Endodermal cell (in vitro differentiated cells): ENCODE measurements around the gene GINS1. TPM values are rescaled to one million over a fixed set of nuclear protein-coding genes. Genes with fewer than 3 reads are reported as not detected.
A peak's percentile ranks its signal among the peaks of the same experiment; 100 is the strongest.

ENCODE experiments used
- DNase-seq: peaks from one replicate; pipeline ENCODE4 v3.0.0-alpha.2; 2017
- H3K27ac ChIP-seq: 2 replicates; pipeline ENCODE4 v1.5.1; 2013; ENCODE audit warnings: mild to moderate bottlenecking, low read depth, low read length, moderate library complexity
- H3K27me3 ChIP-seq: 2 replicates; pipeline ENCODE4 v1.6.1; 2013; ENCODE audit warnings: mild to moderate bottlenecking, low read length, moderate library complexity; ENCODE audit not compliant: insufficient read depth, control insufficient read depth, poor library complexity, severe bottlenecking
- H3K36me3 ChIP-seq: 2 replicates; pipeline ENCODE4 v1.7.0; 2013; ENCODE audit warnings: mild to moderate bottlenecking, low read length, moderate library complexity; ENCODE audit not compliant: control insufficient read depth, insufficient read depth
- H3K4me1 ChIP-seq: one replicate; pipeline ENCODE4 v1.7.0; 2013; ENCODE audit warnings: low read length; ENCODE audit not compliant: control insufficient read depth, insufficient read depth
- H3K4me3 ChIP-seq: 2 replicates; pipeline ENCODE4 v1.5.1; 2013; ENCODE audit warnings: mild to moderate bottlenecking, low read length, moderate library complexity
- H3K9ac ChIP-seq: 2 replicates; pipeline ENCODE4 v1.6.1; 2013; ENCODE audit warnings: mild to moderate bottlenecking, low read length, moderate library complexity; ENCODE audit not compliant: poor library complexity, severe bottlenecking; ENCODE audit errors: extremely low read depth
- H3K9me3 ChIP-seq: 2 replicates; pipeline ENCODE4 v1.6.1; 2013; ENCODE audit warnings: mild to moderate bottlenecking, low read length, moderate library complexity; ENCODE audit not compliant: control insufficient read depth
- H3K27ac Mint-ChIP-seq: 2 replicates; pipeline ENCODE4 v1.8.0; 2020; ENCODE audit warnings: mixed read lengths
- H3K27me3 Mint-ChIP-seq: 2 replicates; pipeline ENCODE4 v1.8.0; 2021; ENCODE audit warnings: mild to moderate bottlenecking, mixed read lengths; ENCODE audit not compliant: insufficient read depth
- H3K36me3 Mint-ChIP-seq: 2 replicates; pipeline ENCODE4 v1.8.0; 2020; ENCODE audit warnings: low read depth, mixed read lengths
- H3K4me1 Mint-ChIP-seq: 2 replicates; pipeline ENCODE4 v1.8.0; 2020; ENCODE audit warnings: mixed read lengths
- H3K4me3 Mint-ChIP-seq: 2 replicates; pipeline ENCODE4 v1.8.0; 2020; ENCODE audit warnings: mild to moderate bottlenecking, moderate library complexity, mixed read lengths
- H3K9me3 Mint-ChIP-seq: 2 replicates; pipeline ENCODE4 v1.8.0; 2020; ENCODE audit warnings: mild to moderate bottlenecking, mixed read lengths
- WGBS, 2 experiments: methylation state at CpG; one replicate each; pipeline versions ENCODE4 v1.1.5 to v1.1.7; 2013; ENCODE audit warnings: missing lambda C conversion rate in 2 of 2, mixed read lengths in 1 of 2; ENCODE audit not compliant: insufficient coverage in 1 of 2, insufficient read length in 1 of 2; 5-methylcytosine and 5-hydroxymethylcytosine counted together
- total RNA-seq, 2 donors: library from RNA; stranded (reverse); fragmentation: NEBNext Ultra II Directional in 1 of 2; extraction: Animal tissue kit (Norgen Biotek cat#: 25700) in 1 of 2; gene quantifications; 2 replicates in 1 of 2; 3 replicates in 1 of 2; pipeline ENCODE4 v1.2.1, GENCODE V29; 2021
- TF ChIP-seq, protein P1 (sequence below): fragments of 200-600 bp; sonication (generic); conservative IDR thresholded peaks from 2 replicates; pipeline ENCODE4 v1.5.0; 2021; ENCODE audit warnings: antibody characterized with exemption, mild to moderate bottlenecking

The GINS1 gene
- total RNA-seq, 2 donors from 2014 or later, result 40.2 to 48.6 TPM

DNA sequence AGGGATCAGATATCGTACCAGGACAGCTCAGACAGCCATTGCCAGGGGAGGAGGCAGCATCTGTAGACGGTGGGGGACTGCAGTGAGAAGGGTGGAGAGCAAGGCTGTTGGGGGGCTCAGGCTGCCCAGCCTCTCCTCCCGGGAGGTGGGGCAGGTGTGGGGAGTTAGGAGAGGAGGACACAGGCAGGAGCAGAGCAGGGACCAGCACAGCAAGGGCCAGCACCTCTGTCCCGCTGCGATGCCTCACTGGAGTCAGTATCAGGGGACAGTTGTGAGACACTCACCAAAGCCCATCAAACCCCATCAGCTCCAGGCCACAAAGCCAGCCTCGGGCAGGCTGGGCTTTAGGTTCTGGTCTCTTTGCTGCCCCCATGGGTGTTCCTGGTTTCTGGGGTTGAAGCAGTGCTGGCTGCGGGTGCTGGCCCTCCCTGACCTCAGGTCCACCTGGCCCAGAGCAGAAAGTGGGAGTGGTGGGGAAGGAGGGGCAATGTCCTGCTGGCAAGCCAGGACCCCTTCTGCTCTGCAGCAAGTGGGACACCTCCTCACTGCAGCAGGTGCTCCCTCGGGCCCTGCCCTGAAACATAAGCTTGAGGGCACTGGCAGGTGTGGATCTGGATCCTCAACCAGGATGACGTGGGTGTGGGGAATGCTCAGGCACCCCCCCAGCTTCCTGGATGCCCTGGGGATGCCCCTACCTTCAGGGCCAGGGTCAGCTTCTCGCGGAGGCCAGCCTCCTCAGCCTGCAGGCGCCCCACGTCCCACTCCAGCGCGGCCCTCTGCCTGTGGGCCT, 83.4 kb downstream of the GINS1 start:
- Histone ChIP-seq H3K27me3 (no peaks in the 10 kb centered on the region), H3K36me3 (peaks cover 65% of the 10 kb centered on the region), H3K9me3 (no peaks in the 10 kb centered on the region), H3K27ac (no peak overlapping the region), H3K4me3 (no peak overlapping the region), H3K4me1 (no peaks in the 10 kb centered on the region), H3K9ac (no peak overlapping the region)
- Mint-ChIP-seq H3K4me3 (no peak overlapping the region), H3K27ac (peak overlapping the region; percentile 52), H3K27me3 (no peaks in the 10 kb centered on the region), H3K4me1 (no peaks in the 10 kb centered on the region), H3K9me3 (no peaks in the 10 kb centered on the region), H3K36me3 (peaks cover 51% of the 10 kb centered on the region)
- TF ChIP-seq, protein P1, sequence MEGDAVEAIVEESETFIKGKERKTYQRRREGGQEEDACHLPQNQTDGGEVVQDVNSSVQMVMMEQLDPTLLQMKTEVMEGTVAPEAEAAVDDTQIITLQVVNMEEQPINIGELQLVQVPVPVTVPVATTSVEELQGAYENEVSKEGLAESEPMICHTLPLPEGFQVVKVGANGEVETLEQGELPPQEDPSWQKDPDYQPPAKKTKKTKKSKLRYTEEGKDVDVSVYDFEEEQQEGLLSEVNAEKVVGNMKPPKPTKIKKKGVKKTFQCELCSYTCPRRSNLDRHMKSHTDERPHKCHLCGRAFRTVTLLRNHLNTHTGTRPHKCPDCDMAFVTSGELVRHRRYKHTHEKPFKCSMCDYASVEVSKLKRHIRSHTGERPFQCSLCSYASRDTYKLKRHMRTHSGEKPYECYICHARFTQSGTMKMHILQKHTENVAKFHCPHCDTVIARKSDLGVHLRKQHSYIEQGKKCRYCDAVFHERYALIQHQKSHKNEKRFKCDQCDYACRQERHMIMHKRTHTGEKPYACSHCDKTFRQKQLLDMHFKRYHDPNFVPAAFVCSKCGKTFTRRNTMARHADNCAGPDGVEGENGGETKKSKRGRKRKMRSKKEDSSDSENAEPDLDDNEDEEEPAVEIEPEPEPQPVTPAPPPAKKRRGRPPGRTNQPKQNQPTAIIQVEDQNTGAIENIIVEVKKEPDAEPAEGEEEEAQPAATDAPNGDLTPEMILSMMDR, result no peak
- WGBS, 2 experiments, result 94 to 95% methylated on average over 8 to 15 of the region's 15 CpGs
- DNase-seq, result no peak

DNA sequence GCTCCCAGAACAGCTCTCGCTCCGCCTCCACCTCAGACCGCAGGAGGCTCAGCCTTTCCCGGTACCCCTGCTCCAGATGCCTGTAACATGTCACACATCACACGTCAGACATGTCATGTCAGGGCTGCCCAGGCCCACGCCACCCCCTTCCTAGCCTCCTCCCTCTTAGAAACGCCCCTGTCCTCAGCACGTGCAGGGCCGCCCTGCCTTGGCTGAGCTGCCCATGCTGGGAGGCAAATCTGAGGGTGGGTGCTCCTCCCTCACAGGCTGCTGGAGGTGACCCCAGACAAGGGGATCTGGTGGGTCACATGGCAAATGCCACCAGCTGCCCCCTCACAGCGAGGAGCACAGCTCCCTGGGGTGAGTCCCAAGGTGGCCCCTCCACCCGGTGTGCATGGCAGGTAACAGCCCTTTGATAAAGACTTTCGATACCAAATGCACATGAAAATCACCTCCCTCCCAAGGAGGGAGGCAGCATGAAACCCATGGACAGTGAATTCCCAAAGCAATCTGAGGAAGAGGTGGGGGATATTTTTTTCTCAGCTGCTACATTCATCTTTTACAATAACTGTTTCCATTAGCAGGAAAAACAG, 84.1 kb downstream of the GINS1 start:
- TF ChIP-seq, protein P1, result no peak
- H3K27me3 Mint-ChIP-seq, result no peaks in the 10 kb centered on the region
- H3K4me3 ChIP-seq, result no peak overlapping the region
- H3K9me3 Mint-ChIP-seq, result no peaks in the 10 kb centered on the region
- no peak for DNase-seq
- H3K36me3 ChIP-seq, result peaks cover 62% of the 10 kb centered on the region
- no peaks in the 10 kb centered on the region for H3K9me3 ChIP-seq
- H3K4me1 Mint-ChIP-seq, result no peaks in the 10 kb centered on the region
- H3K4me3 Mint-ChIP-seq, result no peak overlapping the region
- H3K36me3 Mint-ChIP-seq, result peaks cover 49% of the 10 kb centered on the region
- no peak overlapping the region for H3K9ac ChIP-seq
- H3K27me3 ChIP-seq, result no peaks in the 10 kb centered on the region
- H3K4me1 ChIP-seq, result no peaks in the 10 kb centered on the region
- H3K27ac Mint-ChIP-seq, result no peak overlapping the region
- 95 to 98% methylated on average over 8 to 12 of the region's 12 CpGs for WGBS, 2 experiments
- H3K27ac ChIP-seq, result no peak overlapping the region

DNA sequence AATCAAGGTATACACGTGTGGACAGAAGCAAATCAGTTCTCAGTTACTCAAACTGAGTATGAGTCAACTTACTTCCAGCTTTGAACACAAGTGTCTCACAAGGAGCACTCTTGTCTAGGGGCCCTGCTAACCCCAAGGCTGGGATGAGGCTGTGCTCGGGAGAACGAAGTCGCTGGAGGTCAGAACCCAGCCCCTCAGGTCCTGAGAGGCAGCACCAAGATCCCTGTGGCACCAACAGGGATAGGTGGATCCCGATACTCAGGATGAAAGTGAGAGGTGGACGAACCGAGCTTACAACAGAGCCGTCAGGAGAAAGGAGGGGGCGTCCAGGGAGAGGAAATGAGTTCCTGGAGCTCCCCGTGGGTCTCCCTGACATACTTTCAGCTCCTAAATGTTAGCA, 85.7 kb downstream of the GINS1 start:
- H3K36me3 ChIP-seq, result peaks cover 56% of the 10 kb centered on the region
- Mint-ChIP-seq H3K4me3 (no peak overlapping the region), H3K27ac (no peak overlapping the region), H3K9me3 (no peaks in the 10 kb centered on the region), H3K4me1 (no peaks in the 10 kb centered on the region), H3K27me3 (no peaks in the 10 kb centered on the region), H3K36me3 (peaks cover 42% of the 10 kb centered on the region)
- H3K27me3 ChIP-seq, result no peaks in the 10 kb centered on the region
- no peaks in the 10 kb centered on the region for H3K4me1 ChIP-seq
- H3K27ac ChIP-seq, result no peak overlapping the region
- TF ChIP-seq, protein P1, result no peak
- no peak overlapping the region for H3K4me3 ChIP-seq
- no peak overlapping the region for H3K9ac ChIP-seq
- WGBS, 2 experiments, result 93 to 94% methylated on average over 8 to 10 of the region's 10 CpGs
- no peaks in the 10 kb centered on the region for H3K9me3 ChIP-seq
- no peak for DNase-seq
